ENCODE measurements around the gene GCN1.
A peak's percentile ranks its signal among the peaks of the same experiment; 100 is the strongest.

Gene GCN1

GRCh38 chr12:120121766-120122293, 72.7 kb downstream of the GCN1 start:
- Histone ChIP-seq H2AK5ac (ENCODE audit: low read length, severe bottlenecking) (no peak overlapping the region), H3K14ac (ENCODE audit: low read length in 2 of 2) (no peak overlapping the region), H3K23ac (ENCODE audit: low read length in 2 of 2) (no peak overlapping the region), H2BK12ac (ENCODE audit: low read length in 2 of 2) (no peak overlapping the region), H3K9me3 (ENCODE audit: control insufficient read depth, low read length) (no peaks in the 10 kb centered on the region), H3K4me2 (ENCODE audit: low read length, poor library complexity, severe bottlenecking) (no peak overlapping the region), H3K27me3 (ENCODE audit: control insufficient read depth in 1 of 2, insufficient read depth in 1 of 2, low read length in 2 of 2) (no peaks in the 10 kb centered on the region), H3K4me1 (ENCODE audit: control insufficient read depth, insufficient read depth, low read depth, low read length) (peaks cover 5% of the 10 kb centered on the region), H2BK120ac (ENCODE audit: low read depth, low read length) (no peak overlapping the region), H3K9ac (ENCODE audit: low read length) (no peak overlapping the region), H2BK15ac (ENCODE audit: low read depth, poor library complexity, severe bottlenecking) (no peak overlapping the region), H4K91ac (ENCODE audit: low read length) (no peak overlapping the region), H3K27ac (ENCODE audit: low read length, poor library complexity, severe bottlenecking) (no peak overlapping the region), H2AFZ (ENCODE audit: low read depth, low read length) (no peak overlapping the region), H4K8ac (ENCODE audit: low read length) (no peak overlapping the region), H3K79me1 (replicated peaks; ENCODE audit: low read length, poor library complexity, severe bottlenecking) (peaks cover 2% of the 10 kb centered on the region), H3K4me3 (ENCODE audit: insufficient read depth in 1 of 2, low read depth in 1 of 2, low read length in 2 of 2) (no peak overlapping the region), H3K36me3 (ENCODE audit: control insufficient read depth in 1 of 2, insufficient read depth in 2 of 2, low read depth in 1 of 2, low read length in 2 of 2) (peaks cover 16 to 20% of the 10 kb centered on the region in 2 experiments), H3K18ac (ENCODE audit: low read depth in 1 of 2, low read length in 2 of 2) (no peak overlapping the region), H3K4ac (ENCODE audit: low read depth in 1 of 2, low read length in 2 of 2) (no peak overlapping the region), H2BK5ac (ENCODE audit: low read depth, low read length, poor library complexity, severe bottlenecking) (no peak overlapping the region)
- WGBS, result 95% methylated on average over 4 of the region's 4 CpGs
- DNase-seq, result peak; percentile 26

GRCh38 chr12:120121343-120121742, 73.2 kb downstream of the GCN1 start:
- peak overlapping the region in 1 of 2 experiments; percentile 35 for H3K14ac ChIP-seq (ENCODE audit: low read length in 2 of 2)
- H2BK12ac ChIP-seq (ENCODE audit: low read length in 2 of 2), result peak overlapping the region; percentile 14 to 21
- peak overlapping the region in 1 of 2 experiments; percentile 32 for H3K4ac ChIP-seq (ENCODE audit: low read depth in 1 of 2, low read length in 2 of 2)
- no peak overlapping the region for H4K8ac ChIP-seq (ENCODE audit: low read length)
- H2AFZ ChIP-seq (ENCODE audit: low read depth, low read length), result no peak overlapping the region
- H3K9ac ChIP-seq (ENCODE audit: low read length), result no peak overlapping the region
- H3K4me3 ChIP-seq (ENCODE audit: insufficient read depth in 1 of 2, low read depth in 1 of 2, low read length in 2 of 2), result no peak overlapping the region
- no peaks in the 10 kb centered on the region for H3K9me3 ChIP-seq (ENCODE audit: control insufficient read depth, low read length)
- H3K36me3 ChIP-seq (ENCODE audit: control insufficient read depth in 1 of 2, insufficient read depth in 2 of 2, low read depth in 1 of 2, low read length in 2 of 2), result peaks cover 11 to 15% of the 10 kb centered on the region in 2 experiments
- H3K4me2 ChIP-seq (ENCODE audit: low read length, poor library complexity, severe bottlenecking), result no peak overlapping the region
- no peak overlapping the region for H4K91ac ChIP-seq (ENCODE audit: low read length)
- H2BK15ac ChIP-seq (ENCODE audit: low read depth, poor library complexity, severe bottlenecking), result no peak overlapping the region
- H2AK5ac ChIP-seq (ENCODE audit: low read length, severe bottlenecking), result no peak overlapping the region
- H3K23ac ChIP-seq (ENCODE audit: low read length in 2 of 2), result no peak overlapping the region
- H3K27me3 ChIP-seq (ENCODE audit: control insufficient read depth in 1 of 2, insufficient read depth in 1 of 2, low read length in 2 of 2), result no peaks in the 10 kb centered on the region
- peaks cover 5% of the 10 kb centered on the region for H3K4me1 ChIP-seq (ENCODE audit: control insufficient read depth, insufficient read depth, low read depth, low read length)
- no peak for DNase-seq
- H3K27ac ChIP-seq (ENCODE audit: low read length, poor library complexity, severe bottlenecking), result no peak overlapping the region
- WGBS, result 88% methylated on average over 1 of the region's 2 CpGs
- H2BK120ac ChIP-seq (ENCODE audit: low read depth, low read length), result no peak overlapping the region
- no peak overlapping the region for H2BK5ac ChIP-seq (ENCODE audit: low read depth, low read length, poor library complexity, severe bottlenecking)
- H3K18ac ChIP-seq (ENCODE audit: low read depth in 1 of 2, low read length in 2 of 2), result peak overlapping the region in 1 of 2 experiments; percentile 68
- H3K79me1 ChIP-seq (replicated peaks; ENCODE audit: low read length, poor library complexity, severe bottlenecking), result peaks cover 2% of the 10 kb centered on the region

GRCh38 chr12:120119271-120119973, 75.1 kb downstream of the GCN1 start:
- H3K14ac ChIP-seq (ENCODE audit: low read length in 2 of 2), result no peak overlapping the region
- H3K4me2 ChIP-seq (ENCODE audit: low read length, poor library complexity, severe bottlenecking), result no peak overlapping the region
- no peak overlapping the region for H2BK120ac ChIP-seq (ENCODE audit: low read depth, low read length)
- DNase-seq, result peak; percentile 89
- peak overlapping the region; percentile 92 for H3K9ac ChIP-seq (ENCODE audit: low read length)
- H3K79me1 ChIP-seq (replicated peaks; ENCODE audit: low read length, poor library complexity, severe bottlenecking), result no peaks in the 10 kb centered on the region
- H3K27me3 ChIP-seq (ENCODE audit: control insufficient read depth in 1 of 2, insufficient read depth in 1 of 2, low read length in 2 of 2), result no peaks in the 10 kb centered on the region
- H2BK15ac ChIP-seq (ENCODE audit: low read depth, poor library complexity, severe bottlenecking), result no peak overlapping the region
- no peak overlapping the region for H3K18ac ChIP-seq (ENCODE audit: low read depth in 1 of 2, low read length in 2 of 2)
- H3K4me3 ChIP-seq (ENCODE audit: insufficient read depth in 1 of 2, low read depth in 1 of 2, low read length in 2 of 2), result peak overlapping the region in 1 of 2 experiments; percentile 6
- H4K91ac ChIP-seq (ENCODE audit: low read length), result no peak overlapping the region
- H2AK5ac ChIP-seq (ENCODE audit: low read length, severe bottlenecking), result no peak overlapping the region
- WGBS, result 93% methylated on average over 7 of the region's 9 CpGs
- no peak overlapping the region for H2AFZ ChIP-seq (ENCODE audit: low read depth, low read length)
- no peak overlapping the region for H3K4ac ChIP-seq (ENCODE audit: low read depth in 1 of 2, low read length in 2 of 2)
- peak overlapping the region; percentile 55 for H3K27ac ChIP-seq (ENCODE audit: low read length, poor library complexity, severe bottlenecking)
- H2BK12ac ChIP-seq (ENCODE audit: low read length in 2 of 2), result no peak overlapping the region
- no peak overlapping the region for H3K23ac ChIP-seq (ENCODE audit: low read length in 2 of 2)
- H4K8ac ChIP-seq (ENCODE audit: low read length), result no peak overlapping the region
- peaks cover 16% of the 10 kb centered on the region for H3K4me1 ChIP-seq (ENCODE audit: control insufficient read depth, insufficient read depth, low read depth, low read length)
- no peaks in the 10 kb centered on the region for H3K9me3 ChIP-seq (ENCODE audit: control insufficient read depth, low read length)
- H3K36me3 ChIP-seq (ENCODE audit: control insufficient read depth in 1 of 2, insufficient read depth in 2 of 2, low read depth in 1 of 2, low read length in 2 of 2), result peaks cover 0 to 2% of the 10 kb centered on the region in 2 experiments
- no peak overlapping the region for H2BK5ac ChIP-seq (ENCODE audit: low read depth, low read length, poor library complexity, severe bottlenecking)

GRCh38 chr12:120118321-120119061, 76.0 kb downstream of the GCN1 start:
- Histone ChIP-seq H3K14ac (ENCODE audit: low read length in 2 of 2) (no peak overlapping the region), H2AK5ac (ENCODE audit: low read length, severe bottlenecking) (no peak overlapping the region), H2BK5ac (ENCODE audit: low read depth, low read length, poor library complexity, severe bottlenecking) (no peak overlapping the region), H3K36me3 (ENCODE audit: control insufficient read depth in 1 of 2, insufficient read depth in 2 of 2, low read depth in 1 of 2, low read length in 2 of 2) (peaks cover 3 to 8% of the 10 kb centered on the region in 2 experiments), H3K9ac (ENCODE audit: low read length) (peak overlapping the region; percentile 92), H3K79me1 (replicated peaks; ENCODE audit: low read length, poor library complexity, severe bottlenecking) (no peaks in the 10 kb centered on the region), H3K4me1 (ENCODE audit: control insufficient read depth, insufficient read depth, low read depth, low read length) (peaks cover 16% of the 10 kb centered on the region), H4K91ac (ENCODE audit: low read length) (peak overlapping the region; percentile 8), H3K18ac (ENCODE audit: low read depth in 1 of 2, low read length in 2 of 2) (peak overlapping the region in 1 of 2 experiments; percentile 35), H3K23ac (ENCODE audit: low read length in 2 of 2) (no peak overlapping the region), H3K4me2 (ENCODE audit: low read length, poor library complexity, severe bottlenecking) (peak overlapping the region; percentile 22), H3K4ac (ENCODE audit: low read depth in 1 of 2, low read length in 2 of 2) (peak overlapping the region in 1 of 2 experiments; percentile 2), H3K4me3 (ENCODE audit: insufficient read depth in 1 of 2, low read depth in 1 of 2, low read length in 2 of 2) (peak overlapping the region in 1 of 2 experiments; percentile 98), H2AFZ (ENCODE audit: low read depth, low read length) (no peak overlapping the region), H3K9me3 (ENCODE audit: control insufficient read depth, low read length) (no peaks in the 10 kb centered on the region), H4K8ac (ENCODE audit: low read length) (no peak overlapping the region), H3K27me3 (ENCODE audit: control insufficient read depth in 1 of 2, insufficient read depth in 1 of 2, low read length in 2 of 2) (no peaks in the 10 kb centered on the region), H2BK15ac (ENCODE audit: low read depth, poor library complexity, severe bottlenecking) (no peak overlapping the region), H2BK120ac (ENCODE audit: low read depth, low read length) (no peak overlapping the region), H2BK12ac (ENCODE audit: low read length in 2 of 2) (no peak overlapping the region), H3K27ac (ENCODE audit: low read length, poor library complexity, severe bottlenecking) (peak overlapping the region; percentile 4)
- DNase-seq, result peak; percentile 88
- whole genome bisulfite sequencing, result 33% methylated on average over 8 of the region's 11 CpGs
